TTC549 (cell line): ENCODE measurements around the gene TRMT112.
"Not testable (repeated sequence)": the region's sequence is repeated elsewhere in the genome, so short reads cannot be mapped to it uniquely, and the experiment has no call there.

ENCODE experiments used
- FAIRE-seq: peaks from 2 replicates; lab custom pipeline; 2012; peaks lifted over from hg19 to GRCh38; lab: Jason Lieb, UNC

Gene TRMT112

DNA sequence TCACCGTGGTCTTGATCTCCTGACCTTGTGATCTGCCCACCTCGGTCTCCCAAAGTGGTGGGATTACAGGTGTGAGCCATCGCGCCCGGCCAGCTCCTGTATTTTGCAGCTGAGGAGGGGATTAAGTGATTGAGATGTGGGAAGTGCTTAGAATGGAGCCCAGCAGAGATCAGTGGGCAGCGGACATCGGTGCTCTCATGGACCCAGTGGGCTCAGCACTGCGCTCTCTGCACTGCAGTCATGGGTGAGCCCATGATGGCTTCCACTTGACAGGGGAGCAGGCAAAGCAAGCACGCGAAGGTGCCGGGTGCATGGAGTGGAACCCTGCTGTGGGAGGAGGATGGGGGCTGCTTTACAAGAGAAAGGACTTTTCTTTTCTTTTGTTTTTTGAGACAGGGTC is 13.5 kb upstream of the TRMT112 start:
- no peak for FAIRE-seq

DNA sequence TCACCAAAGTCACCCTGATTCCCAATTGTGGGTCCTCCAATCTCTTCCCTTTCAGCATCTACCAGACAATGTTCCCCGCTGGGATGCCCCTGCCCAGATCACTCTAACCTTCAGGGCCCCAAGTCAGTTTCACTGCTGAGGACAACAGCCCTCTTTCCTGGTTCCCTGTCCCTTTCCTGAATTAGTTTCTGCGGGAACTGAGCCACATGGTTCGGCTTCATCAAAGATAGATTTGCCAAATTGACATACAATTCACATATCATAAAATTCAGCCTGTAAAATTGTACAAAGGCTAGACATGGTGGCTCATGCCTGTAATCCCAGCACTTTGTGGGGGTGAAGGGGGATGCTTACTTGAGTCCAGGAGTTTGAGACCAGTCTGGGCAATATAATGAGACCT is 10.6 kb upstream of the TRMT112 start:
- FAIRE-seq, result no peak

- no peak for FAIRE-seq
Measured at GRCh38 chr11:64327375-64327774, 10.0 kb upstream of the TRMT112 start.

GRCh38 chr11:64324692-64325469 is 7.5 kb upstream of the TRMT112 start:
- FAIRE-seq, result no peak

GRCh38 chr11:64323984-64324383 is 6.6 kb upstream of the TRMT112 start:
- not testable (repeated sequence) for FAIRE-seq

GRCh38 chr11:64323373-64323772 is 6.0 kb upstream of the TRMT112 start:
- no peak for FAIRE-seq

DNA sequence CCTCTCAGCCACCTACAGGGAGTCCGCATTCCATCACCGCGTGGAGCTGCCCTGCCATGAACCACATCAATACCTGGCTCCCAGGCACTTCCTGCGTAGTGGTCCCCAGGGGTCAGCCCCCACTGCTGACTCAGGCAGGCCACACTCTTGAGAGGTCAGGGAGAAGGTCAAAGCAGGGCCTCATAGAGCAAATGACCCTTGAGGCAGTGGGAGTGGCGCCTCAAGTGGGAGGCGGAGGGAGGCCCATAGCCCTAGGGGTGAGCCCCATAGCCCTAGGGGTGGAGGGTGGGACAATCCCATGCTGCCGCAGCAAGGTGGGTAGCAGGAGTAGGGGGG is 5.5 kb upstream of the TRMT112 start:
- no peak for FAIRE-seq

DNA sequence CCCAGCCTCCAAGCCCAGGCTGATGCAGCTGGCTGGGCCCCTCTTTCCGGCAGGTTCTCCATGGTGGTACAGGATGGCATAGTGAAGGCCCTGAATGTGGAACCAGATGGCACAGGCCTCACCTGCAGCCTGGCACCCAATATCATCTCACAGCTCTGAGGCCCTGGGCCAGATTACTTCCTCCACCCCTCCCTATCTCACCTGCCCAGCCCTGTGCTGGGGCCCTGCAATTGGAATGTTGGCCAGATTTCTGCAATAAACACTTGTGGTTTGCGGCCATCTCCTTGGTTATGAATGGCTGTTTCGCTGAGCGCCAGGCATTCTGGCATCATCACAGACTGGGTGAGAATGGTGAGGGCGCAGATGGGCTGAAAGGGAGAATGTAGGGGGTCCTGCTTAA is 4.2 kb upstream of the TRMT112 start:
- FAIRE-seq, result no peak

DNA sequence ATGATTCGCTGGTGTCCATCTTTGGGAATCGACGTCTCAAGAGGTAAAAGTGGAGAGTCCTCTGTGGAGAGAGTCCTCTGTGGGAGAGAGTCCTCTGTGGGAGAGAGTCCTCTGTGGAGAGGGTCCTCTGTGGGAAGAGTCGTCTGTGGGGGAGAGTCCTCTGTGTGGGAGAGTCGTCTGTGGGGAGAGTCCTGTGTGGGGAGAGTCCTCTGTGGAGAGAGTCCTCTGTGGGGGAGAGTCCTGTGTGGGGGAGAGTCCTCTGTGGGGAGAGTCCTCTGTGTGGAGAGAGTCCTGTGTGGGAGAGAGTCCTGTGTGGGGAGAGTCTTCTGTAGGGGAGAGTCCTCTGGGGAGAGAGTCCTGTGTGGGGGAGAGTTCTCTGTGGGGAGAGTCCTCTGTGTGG is 3.7 kb upstream of the TRMT112 start:
- FAIRE-seq, result no peak

DNA sequence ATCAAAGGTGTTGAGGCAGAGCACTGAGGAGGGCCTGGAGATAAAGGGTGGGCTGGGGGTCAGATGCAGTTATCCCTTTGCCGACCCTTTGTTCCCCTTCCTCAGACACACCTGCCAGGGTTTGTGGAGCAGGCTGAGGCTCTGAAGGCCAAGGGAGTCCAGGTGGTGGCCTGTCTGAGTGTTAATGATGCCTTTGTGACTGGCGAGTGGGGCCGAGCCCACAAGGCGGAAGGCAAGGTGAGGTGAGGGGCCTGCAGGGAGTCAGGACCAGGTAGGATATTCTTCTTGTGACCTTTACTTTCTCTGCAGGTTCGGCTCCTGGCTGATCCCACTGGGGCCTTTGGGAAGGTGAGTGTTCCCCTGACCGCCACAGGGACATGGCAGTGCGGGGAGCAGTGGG is 3.2 kb upstream of the TRMT112 start:
- no peak for FAIRE-seq

GRCh38 chr11:64318766-64319761 is 1.7 kb upstream of the TRMT112 start:
- no peak for FAIRE-seq

DNA sequence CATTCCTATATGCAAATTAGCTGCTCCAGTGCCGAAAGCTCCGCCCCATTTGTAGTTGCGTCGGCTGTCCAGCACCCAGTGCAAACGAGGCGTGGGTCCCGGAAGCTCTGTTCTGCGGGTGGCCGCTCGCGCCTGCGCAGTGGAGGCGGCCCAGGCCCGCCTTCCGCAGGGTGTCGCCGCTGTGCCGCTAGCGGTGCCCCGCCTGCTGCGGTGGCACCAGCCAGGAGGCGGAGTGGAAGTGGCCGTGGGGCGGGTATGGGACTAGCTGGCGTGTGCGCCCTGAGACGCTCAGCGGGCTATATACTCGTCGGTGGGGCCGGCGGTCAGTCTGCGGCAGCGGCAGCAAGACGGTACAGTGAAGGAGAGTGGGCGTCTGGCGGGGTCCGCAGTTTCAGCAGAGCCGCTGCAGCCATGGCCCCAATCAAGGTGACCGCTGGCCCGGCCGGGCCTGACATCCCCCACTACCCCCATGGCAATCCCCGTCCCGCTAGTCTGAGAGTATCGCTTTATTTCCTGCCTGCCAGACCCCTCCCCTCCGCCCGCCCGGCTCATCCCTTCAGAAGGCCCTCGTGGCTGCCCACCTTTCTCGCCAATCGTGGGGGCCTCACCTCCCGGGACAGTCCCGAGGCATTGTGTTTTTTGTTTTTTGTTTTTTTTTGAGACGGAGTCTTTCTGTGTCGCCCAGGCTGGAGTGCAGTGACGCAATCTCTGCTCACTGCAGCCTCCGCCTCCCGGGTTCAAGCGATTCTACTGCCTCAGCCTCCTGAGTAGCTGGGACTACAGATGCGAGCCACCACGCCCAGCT is 804 bp upstream of the TRMT112 start, which contains the start of gene PRDX5:
TSS of gene PRDX5 (plus strand) at position 161 of the 805 bp plus-strand sequence. CDS start at position 256, 95 bp downstream.
- no peak for FAIRE-seq

- no peak for FAIRE-seq
Measured at GRCh38 chr11:64316672-64317324, 561 bp downstream of the TRMT112 start.

GRCh38 chr11:64315667-64316526 is 1.5 kb downstream of the TRMT112 start:
- not testable (repeated sequence) for FAIRE-seq

GRCh38 chr11:64314805-64315561 is 2.4 kb downstream of the TRMT112 start:
- FAIRE-seq, result no peak

GRCh38 chr11:64314146-64314804 is 3.1 kb downstream of the TRMT112 start:
- FAIRE-seq, result no peak

GRCh38 chr11:64313491-64314145 is 3.7 kb downstream of the TRMT112 start:
- FAIRE-seq, result no peak

- no peak for FAIRE-seq
Measured at GRCh38 chr11:64312947-64313346, 4.4 kb downstream of the TRMT112 start.

GRCh38 chr11:64307795-64308194 is 9.6 kb downstream of the TRMT112 start:
- FAIRE-seq, result not testable (repeated sequence)
